Endothelial cell of umbilical vein (primary cell): ENCODE results near the gene HPSE2. TPM values are rescaled to one million over a fixed set of nuclear protein-coding genes. Genes with fewer than 3 reads are reported as not detected.

ENCODE experiments used
- BruUV-seq: library from RNA; stranded (reverse); fragments of 400-500 nt; replicated peaks from 2 replicates; lab custom pipeline; 2021; lab: Mats Ljungman, UMichigan
- CTCF ChIA-PET: fragments of 300-600, 350-600 bp; sonication (Branson Sonifier 250); formaldehyde crosslinking; loops from one replicate; lab custom pipeline; 2021; ENCODE audit warnings: antibody characterized with exemption, inconsistent platforms; lab: Charles Lee
- POLR2A ChIA-PET: fragments of 300-600, 350-600 bp; sonication (Branson Sonifier 250); formaldehyde crosslinking; loops from one replicate; lab custom pipeline; 2021; ENCODE audit warnings: antibody characterized with exemption, inconsistent platforms; lab: Charles Lee
- DNase-seq: peaks from one replicate; pipeline ENCODE4 v3.0.0-alpha.2; 2011; ENCODE audit warnings: low read depth, low spot score
- FAIRE-seq: peaks from 2 replicates; lab custom pipeline; 2011; peaks lifted over from hg19 to GRCh38; lab: Jason Lieb, UNC
- H2AFZ ChIP-seq: 2 replicates; pipeline ENCODE4 v1.6.0; 2012; ENCODE audit warnings: low read depth, low read length, control low read depth, inconsistent platforms
- H3K27ac ChIP-seq: 2 replicates; pipeline ENCODE4 v1.5.1; 2011; ENCODE audit warnings: low read depth, mild to moderate bottlenecking, control low read depth, low read length, moderate library complexity; ENCODE audit not compliant: insufficient read depth
- H3K27me3 ChIP-seq, 2 experiments: 2 replicates each; pipeline versions ENCODE4 v1.6.0 to v1.6.1; 2011; ENCODE audit warnings: low read length in 2 of 2, mixed read lengths in 1 of 2; ENCODE audit not compliant: control insufficient read depth in 2 of 2, insufficient read depth in 2 of 2
- H3K36me3 ChIP-seq, 2 experiments: 2 replicates in 1 of 2; 3 replicates in 1 of 2; pipeline ENCODE4 v1.5.1; 2011; ENCODE audit warnings: low read length in 2 of 2, mild to moderate bottlenecking in 1 of 2, moderate library complexity in 1 of 2; ENCODE audit not compliant: control insufficient read depth in 2 of 2, insufficient read depth in 2 of 2; ENCODE audit errors: extremely low read depth in 1 of 2
- H3K4me1 ChIP-seq: 3 replicates; pipeline ENCODE4 v1.5.1; 2011; ENCODE audit warnings: mild to moderate bottlenecking, low read length; ENCODE audit not compliant: control insufficient read depth, insufficient read depth; ENCODE audit errors: extremely low read depth
- H3K4me2 ChIP-seq: 2 replicates; pipeline ENCODE4 v1.6.1; 2011; ENCODE audit warnings: low read length, control low read depth, mixed read lengths; ENCODE audit not compliant: insufficient read depth
- H3K4me3 ChIP-seq, 3 experiments: fragments of 200-600 bp in 1 of 3; sonication (generic), shearing (Covaris generic) in 1 of 3; replicated peaks in 1 of 3; 2 replicates each; pipeline ENCODE4 v1.5.1; 2011 to 2016; ENCODE audit warnings: control low read depth in 3 of 3, low read length in 3 of 3, mild to moderate bottlenecking in 2 of 3, inconsistent platforms in 1 of 3, low read depth in 1 of 3, moderate library complexity in 1 of 3; ENCODE audit not compliant: insufficient read depth in 1 of 3
- H3K79me2 ChIP-seq: 2 replicates; pipeline ENCODE4 v1.6.0; 2012; ENCODE audit warnings: low read length, inconsistent platforms; ENCODE audit not compliant: control insufficient read depth, insufficient read depth
- H3K9ac ChIP-seq: replicated peaks from 2 replicates; pipeline ENCODE3; 2011; ENCODE audit warnings: low read length, control low read depth; ENCODE audit not compliant: insufficient read depth; ENCODE audit errors: extremely low read depth
- H3K9me1 ChIP-seq: replicated peaks from 3 replicates; pipeline ENCODE4 v1.6.0; 2011; ENCODE audit warnings: mild to moderate bottlenecking, low read length; ENCODE audit not compliant: control insufficient read depth, insufficient read depth; ENCODE audit errors: extremely low read depth
- H3K9me3 ChIP-seq: replicated peaks from 2 replicates; pipeline ENCODE4 v1.5.1; 2012; ENCODE audit warnings: low read length, inconsistent platforms; ENCODE audit not compliant: control insufficient read depth, insufficient read depth
- H4K20me1 ChIP-seq: replicated peaks from 2 replicates; pipeline ENCODE3; 2011; ENCODE audit warnings: mild to moderate bottlenecking, low read length; ENCODE audit not compliant: control insufficient read depth, insufficient read depth; ENCODE audit errors: extremely low read depth
- EZH2 ChIP-seq: IDR thresholded peaks from 2 replicates; pipeline ENCODE4 v1.6.1; 2012; ENCODE audit warnings: borderline replicate concordance, low read depth, mild to moderate bottlenecking, moderate library complexity, low read length, inconsistent platforms; ENCODE audit not compliant: severe bottlenecking
- FOS ChIP-seq: IDR thresholded peaks from 2 replicates; pipeline ENCODE4 v1.6.1; 2011; ENCODE audit warnings: mild to moderate bottlenecking, low read length, moderate library complexity, borderline replicate concordance; ENCODE audit not compliant: insufficient read depth
- GATA2 ChIP-seq: IDR thresholded peaks from 2 replicates; pipeline ENCODE4 v1.7.0; 2011; ENCODE audit warnings: low read depth, mild to moderate bottlenecking, moderate library complexity, mixed read lengths, low read length; ENCODE audit not compliant: insufficient read length, insufficient read depth
- JUN ChIP-seq: IDR thresholded peaks from 2 replicates; pipeline ENCODE4 v1.6.1; 2011; ENCODE audit warnings: borderline replicate concordance, low read depth; ENCODE audit not compliant: insufficient read length, insufficient read depth
- MYC ChIP-seq: IDR thresholded peaks from one replicate; pipeline ENCODE4 v1.6.1; 2011; ENCODE audit warnings: mild to moderate bottlenecking, low read depth, low read length
- POLR2A ChIP-seq: IDR thresholded peaks from 2 replicates; pipeline ENCODE4 v1.6.1; 2012; ENCODE audit warnings: low read depth, mild to moderate bottlenecking, control low read depth, low read length
- POLR2AphosphoS5 ChIP-seq: IDR thresholded peaks from 2 replicates; pipeline ENCODE4 v1.6.1; 2012; ENCODE audit warnings: low read depth, mild to moderate bottlenecking, control low read depth, low read length, moderate library complexity; ENCODE audit not compliant: insufficient read depth
- dilution Hi-C: fragments of 300-500 bp; cut with MboI; formaldehyde crosslinking; loops from one replicate; pipeline ENCODE4 v1.15.0; 2019; ENCODE audit warnings: low sequenced_read_pairs; ENCODE audit not compliant: extremely low pct_ligation_motif_present
- intact Hi-C: fragments of 100-400 bp; cut with micrococcal nuclease; formaldehyde crosslinking; loops from one replicate; pipeline ENCODE4 v1.10.0; 2022
- polyA plus RNA-seq, 4 experiments: library from polyadenylated mRNA; depleted of rRNA in 3 of 4; stranded (reverse) in 3 of 4; unstranded in 1 of 4; fragments of >200 nt; gene quantifications; 2 replicates each; pipeline versions ENCODE4 v1.2.1 to v1.2.3, GENCODE V29; 2011 to 2012; ENCODE audit warnings: missing spikeins in 1 of 4
- total RNA-seq: library from RNA; stranded (reverse); gene quantifications from 2 replicates; pipeline ENCODE4 v1.2.3, GENCODE V29; 2021
- TF ChIP-seq, protein P1 (sequence below), 2 donors: IDR thresholded peaks; 1 replicate in 1 of 2; 2 replicates in 1 of 2; pipeline ENCODE4 v1.5.1; 2011; ENCODE audit warnings: low read length in 2 of 2, mild to moderate bottlenecking in 2 of 2, moderate library complexity in 2 of 2, control low read depth in 1 of 2, inconsistent platforms in 1 of 2, low read depth in 1 of 2; ENCODE audit not compliant: insufficient read depth in 1 of 2; ENCODE audit errors: extremely low read depth in 1 of 2
- TF ChIP-seq, protein P2 (sequence below): IDR thresholded peaks from 2 replicates; pipeline ENCODE4 v1.6.1; 2011; ENCODE audit not compliant: insufficient read depth, insufficient read length

The HPSE2 gene
- total and polyA plus RNA-seq, 2 donors (not counting 3 experiments of a cell fraction or from before 2014, with no cell fraction given) = not detected

DNA sequence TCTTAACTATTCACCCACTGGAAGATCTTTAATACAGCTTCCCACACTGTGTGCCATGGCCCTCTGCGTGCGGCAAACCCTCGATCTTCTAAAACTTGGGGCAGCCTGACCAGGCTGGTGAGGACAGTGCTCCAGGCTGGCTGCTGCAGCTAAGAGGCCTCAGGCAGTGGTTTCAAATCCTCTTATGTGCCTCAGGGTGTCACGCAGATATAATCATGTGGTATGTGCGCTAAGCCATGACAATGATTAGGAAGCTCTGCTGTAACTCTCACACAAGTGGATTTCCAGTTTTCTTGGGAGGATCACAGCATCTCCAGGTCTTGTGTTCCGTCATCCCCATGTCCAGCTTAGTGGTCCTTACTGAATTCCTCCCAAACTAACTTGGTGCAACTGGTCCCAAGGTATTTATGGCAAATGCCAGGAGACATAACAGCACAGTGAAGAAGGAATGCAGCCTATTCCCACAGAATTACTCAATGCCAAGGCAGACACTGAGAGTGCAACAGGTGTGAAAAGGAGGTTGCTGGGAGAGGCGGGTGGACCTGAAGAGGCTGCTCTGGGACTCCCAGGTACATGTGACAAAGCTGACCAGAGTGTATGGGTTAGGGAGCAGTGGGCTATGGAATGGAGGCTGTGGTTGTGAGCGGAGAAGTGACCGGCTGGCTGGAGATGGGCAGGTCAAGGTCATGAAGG is 791.2 kb downstream of the HPSE2 start:
- Histone ChIP-seq H2AFZ (no peak overlapping the region), H3K4me2 (no peak overlapping the region), H4K20me1 (no peaks in the 10 kb centered on the region), H3K4me3 (no peak overlapping the region), H3K4me1 (peaks cover 6% of the 10 kb centered on the region), H3K27ac (no peak overlapping the region), H3K9ac (no peak overlapping the region), H3K9me3 (no peaks in the 10 kb centered on the region), H3K79me2 (peaks cover 9% of the 10 kb centered on the region), H3K9me1 (no peaks in the 10 kb centered on the region), H3K27me3 (no peaks in the 10 kb centered on the region), H3K36me3 (peaks cover 2 to 11% of the 10 kb centered on the region in 2 experiments)
- intact Hi-C loops (no loop called here), dilution Hi-C loops (no loop called here)
- FAIRE-seq = no peak
- ChIA-PET CTCF (interaction anchor here (1.1 to 1.4 kb wide), 2 partner anchors 10 to 19 kb away, joined by 3 read pairs; no protein-coding TSS in a partner anchor), POLR2A (no interaction called here)
- no peak for TF ChIP-seq POLR2AphosphoS5
- TF ChIP-seq FOS = no peak
- no peak for TF ChIP-seq EZH2
- TF ChIP-seq, protein P1, sequence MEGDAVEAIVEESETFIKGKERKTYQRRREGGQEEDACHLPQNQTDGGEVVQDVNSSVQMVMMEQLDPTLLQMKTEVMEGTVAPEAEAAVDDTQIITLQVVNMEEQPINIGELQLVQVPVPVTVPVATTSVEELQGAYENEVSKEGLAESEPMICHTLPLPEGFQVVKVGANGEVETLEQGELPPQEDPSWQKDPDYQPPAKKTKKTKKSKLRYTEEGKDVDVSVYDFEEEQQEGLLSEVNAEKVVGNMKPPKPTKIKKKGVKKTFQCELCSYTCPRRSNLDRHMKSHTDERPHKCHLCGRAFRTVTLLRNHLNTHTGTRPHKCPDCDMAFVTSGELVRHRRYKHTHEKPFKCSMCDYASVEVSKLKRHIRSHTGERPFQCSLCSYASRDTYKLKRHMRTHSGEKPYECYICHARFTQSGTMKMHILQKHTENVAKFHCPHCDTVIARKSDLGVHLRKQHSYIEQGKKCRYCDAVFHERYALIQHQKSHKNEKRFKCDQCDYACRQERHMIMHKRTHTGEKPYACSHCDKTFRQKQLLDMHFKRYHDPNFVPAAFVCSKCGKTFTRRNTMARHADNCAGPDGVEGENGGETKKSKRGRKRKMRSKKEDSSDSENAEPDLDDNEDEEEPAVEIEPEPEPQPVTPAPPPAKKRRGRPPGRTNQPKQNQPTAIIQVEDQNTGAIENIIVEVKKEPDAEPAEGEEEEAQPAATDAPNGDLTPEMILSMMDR (IDR thresholded peaks at IDR 0.05; ENCODE audit: extremely low read depth in 1 of 2, insufficient read depth in 1 of 2, low read depth in 1 of 2, low read length in 2 of 2) = no peak
- TF ChIP-seq, protein P2, sequence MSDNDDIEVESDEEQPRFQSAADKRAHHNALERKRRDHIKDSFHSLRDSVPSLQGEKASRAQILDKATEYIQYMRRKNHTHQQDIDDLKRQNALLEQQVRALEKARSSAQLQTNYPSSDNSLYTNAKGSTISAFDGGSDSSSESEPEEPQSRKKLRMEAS = no peak
- no peak for TF ChIP-seq MYC
- no peak for TF ChIP-seq GATA2
- no peak for TF ChIP-seq JUN
- no peak for TF ChIP-seq POLR2A
- DNase-seq = no peak
- BruUV-seq = no TSS peak
